Upper lobe of left lung (tissue), 6 donors: ENCODE data around the gene CD79B. TPM values are rescaled to one million over a fixed set of nuclear protein-coding genes. Genes with fewer than 3 reads are reported as not detected.

Experiments
- ATAC-seq, 2 donors: fragments of 200-7000 bp; cut with Tn5 transposase; one replicate each; pipeline ENCODE4 v1.9.1; 2022; ENCODE audit warnings: mild to moderate bottlenecking in 2 of 2, moderate library complexity in 2 of 2; ENCODE audit not compliant: low FRiP score in 2 of 2
- DNase-seq, 2 donors: peaks; one replicate each; pipeline ENCODE4 v3.0.0-alpha.2; 2019 to 2020
- H3K27ac ChIP-seq, 4 donors: fragments of 200-600 bp; sonication (generic); one replicate each; pipeline ENCODE4 v1.5.1; 2016 to 2019
- H3K27me3 ChIP-seq, 4 donors: fragments of 200-600 bp; sonication (generic); one replicate each; pipeline ENCODE4 v1.5.1; 2017 to 2019
- H3K36me3 ChIP-seq, 4 donors: fragments of 200-600 bp; sonication (generic); one replicate each; pipeline ENCODE4 v1.5.1; 2016 to 2019
- H3K4me1 ChIP-seq, 4 donors: fragments of 200-600 bp; sonication (generic); one replicate each; pipeline ENCODE4 v1.5.1; 2018 to 2019
- H3K4me3 ChIP-seq, 4 donors: fragments of 200-600 bp; sonication (generic); one replicate each; pipeline ENCODE4 v1.5.1; 2017 to 2019; ENCODE audit warnings: mild to moderate bottlenecking in 2 of 4, moderate library complexity in 1 of 4
- H3K9me3 ChIP-seq, 4 donors: fragments of 200-600 bp; sonication (generic); one replicate each; pipeline ENCODE4 v1.5.1; 2018 to 2019
- EP300 ChIP-seq, 4 donors: sonication (generic); formaldehyde crosslinking; IDR thresholded peaks; one replicate each; pipeline ENCODE4 v1.5.1; 2017; ENCODE audit warnings: antibody characterized with exemption in 4 of 4, control low read depth in 2 of 4
- POLR2A ChIP-seq, 4 donors: fragments of 450-650 bp; IDR thresholded peaks; one replicate each; pipeline ENCODE4 v1.5.1; 2016 to 2017; ENCODE audit warnings: antibody characterized with exemption in 4 of 4, mild to moderate bottlenecking in 2 of 4
- POLR2AphosphoS5 ChIP-seq, 2 donors: sonication (generic); formaldehyde crosslinking; IDR thresholded peaks; one replicate each; pipeline ENCODE4 v1.5.1; 2017; ENCODE audit warnings: antibody characterized with exemption in 2 of 2
- WGBS, 2 donors: methylation state at CpG; one replicate each; pipeline ENCODE4 v1.1.5; 2017 to 2018; 5-methylcytosine and 5-hydroxymethylcytosine counted together
- total RNA-seq, 6 donors: library from RNA; depleted of rRNA in 4 of 6; stranded (reverse); fragments of >200 nt in 4 of 6; gene quantifications; one replicate each; pipeline versions ENCODE4 v1.1.0 to v1.2.1, GENCODE V29; 2016 to 2021
- TF ChIP-seq, protein P1 (sequence below), 6 experiments: fragments of 450-650 bp in 4 of 6; fragments of 200-600 bp in 2 of 6; sonication (generic) in 2 of 6; IDR thresholded peaks; one replicate each; pipeline ENCODE4 v1.5.1; 2016 to 2019; ENCODE audit warnings: antibody characterized with exemption in 6 of 6
- donor health status: DM: no; HTN: no; CAD: no; lungs with moderate emphysema.
- donor health status: DM: no; HTN: yes; CAD: no; lungs with severe emphysema.

Gene CD79B
- total RNA-seq, 6 donors from 2014 or later: 0.91 to 6.3 (median 2.6) TPM; not detected in 1

DNA sequence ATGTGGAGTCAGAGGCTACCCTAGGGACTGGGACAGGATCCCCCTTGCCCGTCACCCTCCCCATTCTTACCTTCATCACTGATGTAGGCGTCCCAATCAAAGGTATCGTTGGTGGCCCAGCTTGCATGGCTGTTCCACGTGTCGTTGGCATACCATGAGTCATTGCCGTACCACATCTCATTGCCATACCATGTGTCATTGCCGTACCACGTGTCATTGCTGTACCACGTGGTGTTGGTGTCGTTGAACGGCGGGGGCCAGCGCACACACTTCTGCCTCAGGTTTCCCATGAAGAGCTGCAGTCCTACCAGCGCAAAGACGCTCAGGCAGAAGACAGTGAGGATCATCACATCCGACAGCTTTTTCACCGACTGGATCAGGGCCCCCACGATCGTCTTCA, 35.8 kb upstream of the CD79B start:
- WGBS, 2 donors: 89 to 94% methylated on average over 13 to 19 of the region's 19 CpGs
- no peaks in the 10 kb centered on the region for H3K9me3 ChIP-seq
- peak in 1 of 2 donors; percentile 45 for DNase-seq
- TF ChIP-seq POLR2A (IDR thresholded peaks at IDR 0.05) (no peak), EP300 (IDR thresholded peaks at IDR 0.05) (no peak), POLR2AphosphoS5 (IDR thresholded peaks at IDR 0.05) (no peak)
- TF ChIP-seq, protein P1, sequence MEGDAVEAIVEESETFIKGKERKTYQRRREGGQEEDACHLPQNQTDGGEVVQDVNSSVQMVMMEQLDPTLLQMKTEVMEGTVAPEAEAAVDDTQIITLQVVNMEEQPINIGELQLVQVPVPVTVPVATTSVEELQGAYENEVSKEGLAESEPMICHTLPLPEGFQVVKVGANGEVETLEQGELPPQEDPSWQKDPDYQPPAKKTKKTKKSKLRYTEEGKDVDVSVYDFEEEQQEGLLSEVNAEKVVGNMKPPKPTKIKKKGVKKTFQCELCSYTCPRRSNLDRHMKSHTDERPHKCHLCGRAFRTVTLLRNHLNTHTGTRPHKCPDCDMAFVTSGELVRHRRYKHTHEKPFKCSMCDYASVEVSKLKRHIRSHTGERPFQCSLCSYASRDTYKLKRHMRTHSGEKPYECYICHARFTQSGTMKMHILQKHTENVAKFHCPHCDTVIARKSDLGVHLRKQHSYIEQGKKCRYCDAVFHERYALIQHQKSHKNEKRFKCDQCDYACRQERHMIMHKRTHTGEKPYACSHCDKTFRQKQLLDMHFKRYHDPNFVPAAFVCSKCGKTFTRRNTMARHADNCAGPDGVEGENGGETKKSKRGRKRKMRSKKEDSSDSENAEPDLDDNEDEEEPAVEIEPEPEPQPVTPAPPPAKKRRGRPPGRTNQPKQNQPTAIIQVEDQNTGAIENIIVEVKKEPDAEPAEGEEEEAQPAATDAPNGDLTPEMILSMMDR (IDR thresholded peaks at IDR 0.05): no peak
- no peak for ATAC-seq
- H3K27me3 ChIP-seq: no peaks in the 10 kb centered on the region
- H3K4me3 ChIP-seq: no peak overlapping the region
- H3K36me3 ChIP-seq: no peaks in the 10 kb centered on the region
- peaks cover 0 to under 1% (median under 1%) of the 10 kb centered on the region in 4 donors for H3K4me1 ChIP-seq
- H3K27ac ChIP-seq: no peak overlapping the region

DNA sequence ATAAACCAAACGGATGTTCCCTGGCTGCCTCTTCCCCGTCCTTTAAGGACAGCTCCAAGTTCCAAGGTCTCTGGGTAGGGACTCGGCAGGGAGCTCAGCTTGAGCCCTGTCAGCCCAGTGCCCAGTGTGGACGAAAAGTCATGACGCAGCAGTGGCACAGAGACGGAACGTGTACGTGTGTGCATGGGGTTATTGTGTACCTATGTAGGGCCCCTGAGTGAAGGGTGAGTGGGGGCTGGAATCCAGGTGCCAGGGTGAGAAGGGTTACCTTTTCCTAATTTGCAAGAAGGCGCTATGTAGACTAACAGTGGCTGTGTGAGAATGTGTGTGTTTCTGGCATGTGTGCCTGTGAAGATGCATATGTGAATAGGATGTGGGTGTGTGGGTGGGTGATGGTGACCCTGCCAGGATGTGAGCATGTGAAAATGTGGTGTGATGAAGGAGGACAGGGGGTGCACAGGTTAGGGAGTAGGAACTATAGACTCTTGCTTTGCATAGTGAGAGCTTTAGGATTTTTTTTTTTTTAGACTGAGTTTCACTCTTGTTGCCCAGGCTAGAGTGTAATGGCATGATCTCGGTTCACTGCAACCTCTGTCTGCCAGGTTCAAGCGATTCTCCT, 34.6 kb upstream of the CD79B start:
- H3K4me1 ChIP-seq: peaks cover 3 to 12% (median 8%) of the 10 kb centered on the region in 4 donors
- no peaks in the 10 kb centered on the region for H3K27me3 ChIP-seq
- 86 to 88% methylated on average over 11 of the region's 11 CpGs for WGBS, 2 donors
- no peak for DNase-seq
- no peaks in the 10 kb centered on the region for H3K9me3 ChIP-seq
- TF ChIP-seq, protein P1 (IDR thresholded peaks at IDR 0.05): no peak
- no peak for TF ChIP-seq POLR2AphosphoS5 (IDR thresholded peaks at IDR 0.05)
- no peak for TF ChIP-seq EP300 (IDR thresholded peaks at IDR 0.05)
- no peak for TF ChIP-seq POLR2A (IDR thresholded peaks at IDR 0.05)
- no peak for ATAC-seq
- H3K27ac ChIP-seq: no peak overlapping the region
- no peaks in the 10 kb centered on the region for H3K36me3 ChIP-seq
- H3K4me3 ChIP-seq: no peak overlapping the region

DNA sequence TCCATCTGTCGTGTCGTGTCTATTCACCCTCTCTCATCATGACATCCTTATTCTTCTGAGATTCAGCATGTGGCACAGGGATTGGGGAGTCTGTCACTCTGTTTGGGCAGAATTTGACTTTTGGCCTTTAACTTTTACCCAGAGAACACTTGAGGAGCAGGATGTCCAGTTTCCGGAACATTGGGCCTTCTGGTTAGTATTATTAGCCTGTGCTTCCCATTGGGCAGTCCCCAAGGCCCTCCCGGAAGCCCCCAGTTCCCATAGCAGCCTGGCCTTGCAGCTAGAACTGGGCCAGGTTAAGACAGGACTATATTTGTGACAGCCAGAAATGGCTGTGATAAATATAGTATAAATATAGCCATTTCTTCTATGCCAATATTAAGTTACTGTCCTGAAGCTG, 31.0 kb upstream of the CD79B start:
- peaks cover 9 to 23% (median 16%) of the 10 kb centered on the region in 4 donors for H3K4me1 ChIP-seq
- no peak overlapping the region for H3K4me3 ChIP-seq
- no peak for TF ChIP-seq EP300 (IDR thresholded peaks at IDR 0.05)
- peak in 1 of 2 donors; percentile 11 for TF ChIP-seq POLR2AphosphoS5 (IDR thresholded peaks at IDR 0.05)
- no peaks in the 10 kb centered on the region for H3K27me3 ChIP-seq
- DNase-seq: no peak
- H3K27ac ChIP-seq: peak overlapping the region in 3 of 4 donors; percentile 54 to 79 (median 57)
- H3K9me3 ChIP-seq: no peaks in the 10 kb centered on the region
- ATAC-seq: no peak
- no peaks in the 10 kb centered on the region for H3K36me3 ChIP-seq
- 77 to 84% methylated on average over 4 of the region's 4 CpGs for WGBS, 2 donors

DNA sequence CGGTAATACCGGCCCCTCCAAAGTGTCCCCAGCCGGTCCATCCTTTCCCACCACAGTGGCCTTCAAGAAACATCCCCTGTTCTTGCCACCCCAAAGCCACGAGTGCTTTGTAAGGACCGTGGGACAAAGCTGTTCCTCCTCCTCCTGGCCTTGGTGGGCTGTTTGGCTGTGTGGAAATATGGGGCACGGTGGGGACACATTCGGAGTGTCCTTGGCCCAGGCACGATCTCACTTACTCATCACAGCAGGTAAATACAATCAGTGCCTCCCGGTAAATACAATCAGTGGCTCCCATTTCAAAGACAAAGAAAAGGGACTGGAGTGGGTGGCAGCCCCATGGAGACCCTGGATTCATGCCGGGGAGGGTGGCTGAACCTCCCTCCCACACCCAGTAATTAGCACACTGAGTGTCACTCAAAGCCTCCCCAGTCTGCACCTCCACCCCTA, 30.2 kb upstream of the CD79B start:
- ATAC-seq (no peak), DNase-seq (no peak)
- 76 to 86% methylated on average over 6 to 10 of the region's 10 CpGs for WGBS, 2 donors
- Histone ChIP-seq H3K4me1 (peaks cover 9 to 23% (median 16%) of the 10 kb centered on the region in 4 donors), H3K36me3 (no peaks in the 10 kb centered on the region), H3K27ac (peak overlapping the region in 3 of 4 donors; percentile 18 to 71 (median 57)), H3K27me3 (no peaks in the 10 kb centered on the region), H3K9me3 (no peaks in the 10 kb centered on the region), H3K4me3 (no peak overlapping the region)
- TF ChIP-seq POLR2AphosphoS5 (IDR thresholded peaks at IDR 0.05) (no peak), POLR2A (IDR thresholded peaks at IDR 0.05) (no peak), EP300 (IDR thresholded peaks at IDR 0.05) (no peak)
- TF ChIP-seq, protein P1 (IDR thresholded peaks at IDR 0.05): no peak

DNA sequence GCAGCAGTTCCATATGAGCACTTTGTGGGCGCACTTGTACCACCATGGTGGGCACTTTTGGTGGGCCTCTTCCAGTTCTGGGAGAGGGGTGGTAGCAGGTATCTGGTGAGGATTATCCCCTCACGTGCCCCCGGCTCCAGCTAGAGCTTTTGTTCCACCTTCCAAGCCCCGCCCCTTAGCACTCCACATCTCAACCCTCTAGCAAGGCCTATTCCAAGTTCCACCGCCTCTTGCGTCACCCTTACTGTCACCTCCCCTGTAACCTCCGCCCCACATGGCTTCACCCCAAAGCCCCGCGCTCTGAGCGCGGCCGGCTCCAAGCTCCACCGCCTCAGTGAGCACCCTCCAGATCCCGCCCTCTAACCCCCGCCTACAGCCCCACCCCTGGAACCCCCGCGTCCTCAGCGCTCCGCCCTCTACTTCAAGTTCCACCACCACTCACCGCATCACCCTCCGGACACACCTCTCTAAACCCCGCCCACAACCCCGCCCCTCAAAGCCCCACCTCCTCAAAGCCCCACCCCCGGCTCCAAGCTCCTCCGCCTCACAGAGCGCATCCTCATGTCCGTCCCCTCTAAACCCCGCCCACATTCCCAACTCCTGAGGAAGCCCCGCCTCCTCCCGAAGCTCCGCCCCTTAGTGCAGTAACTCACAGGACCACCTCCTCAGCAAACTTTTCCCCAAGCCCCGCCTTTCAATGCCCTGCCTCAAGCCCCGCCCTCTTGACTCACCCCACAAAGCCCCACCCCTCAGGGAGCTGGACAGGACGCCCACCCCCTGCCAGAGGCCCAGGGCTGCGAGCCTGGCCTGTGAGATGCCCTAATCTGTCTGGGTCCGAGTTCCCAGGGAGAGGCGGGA, 29.5 kb upstream of the CD79B start:
- TF ChIP-seq EP300 (IDR thresholded peaks at IDR 0.05) (no peak), POLR2AphosphoS5 (IDR thresholded peaks at IDR 0.05) (no peak), POLR2A (IDR thresholded peaks at IDR 0.05) (no peak)
- TF ChIP-seq, protein P1 (IDR thresholded peaks at IDR 0.05): no peak
- Histone ChIP-seq H3K27me3 (no peaks in the 10 kb centered on the region), H3K9me3 (no peaks in the 10 kb centered on the region), H3K27ac (peak overlapping the region in 1 of 4 donors; percentile 71), H3K36me3 (no peaks in the 10 kb centered on the region), H3K4me1 (peaks cover 9 to 23% (median 16%) of the 10 kb centered on the region in 4 donors), H3K4me3 (peak overlapping the region in 3 of 4 donors; percentile 22 to 37 (median 29))
- peak; percentile 80 to 87 for DNase-seq
- WGBS, 2 donors: 34 to 44% methylated on average over 32 to 37 of the region's 37 CpGs
- peak; percentile 65 to 71 for ATAC-seq
